GM23338 (cell line): ENCODE results near the gene GALNT13. TPM values are rescaled to one million over a fixed set of nuclear protein-coding genes. Genes with fewer than 3 reads are reported as not detected.

ENCODE experiments used
- ATAC-seq: fragments of 200-7000 bp; cut with Tn5 transposase; 3 replicates; pipeline ENCODE4 v1.9.1; 2020
- DNase-seq: peaks from one replicate; pipeline ENCODE4 v3.0.0-alpha.2; 2015; ENCODE audit warnings: low spot score
- H2AFZ ChIP-seq: fragments of 200-600 bp; sonication (generic); 2 replicates; pipeline ENCODE4 v1.8.0; 2016; ENCODE audit warnings: antibody characterized with exemption, mild to moderate bottlenecking, moderate library complexity
- H3F3A ChIP-seq: fragments of 200-600 bp; sonication (generic); replicated peaks from 2 replicates; pipeline ENCODE4 v1.8.0; 2017; ENCODE audit warnings: antibody characterized with exemption, mixed run types, low read depth
- H3K27ac ChIP-seq: fragments of 200-600 bp; sonication (generic); 2 replicates; pipeline ENCODE4 v1.6.1; 2016; ENCODE audit warnings: low read depth
- H3K27me3 ChIP-seq: fragments of 200-600 bp; sonication (generic); 2 replicates; pipeline ENCODE4 v1.8.0; 2016; ENCODE audit warnings: mild to moderate bottlenecking, mixed run types, moderate library complexity; ENCODE audit not compliant: insufficient read depth
- H3K36me3 ChIP-seq: fragments of 200-600 bp; sonication (generic); 2 replicates; pipeline ENCODE4 v1.8.0; 2016; ENCODE audit warnings: mild to moderate bottlenecking; ENCODE audit not compliant: insufficient read depth
- H3K4me1 ChIP-seq: fragments of 200-600 bp; sonication (generic); 2 replicates; pipeline ENCODE4 v1.8.0; 2016; ENCODE audit warnings: mild to moderate bottlenecking, moderate library complexity; ENCODE audit not compliant: insufficient read depth
- H3K4me2 ChIP-seq: fragments of 200-600 bp; sonication (generic); 2 replicates; pipeline ENCODE4 v1.7.1; 2017; ENCODE audit warnings: mixed run types
- H3K4me3 ChIP-seq: fragments of 200-600 bp; sonication (generic); 2 replicates; pipeline ENCODE4 v1.6.1; 2016; ENCODE audit warnings: mixed run types
- H3K79me2 ChIP-seq: fragments of 200-600 bp; sonication (generic); replicated peaks from 2 replicates; pipeline ENCODE4 v1.8.0; 2017; ENCODE audit warnings: mild to moderate bottlenecking; ENCODE audit not compliant: insufficient read depth
- H3K9me2 ChIP-seq: fragments of 200-600 bp; sonication (generic); 2 replicates; pipeline ENCODE4 v1.8.0; 2017; ENCODE audit not compliant: insufficient read depth
- H4K20me1 ChIP-seq: fragments of 200-600 bp; sonication (generic); replicated peaks from 2 replicates; pipeline ENCODE4 v1.8.0; 2017; ENCODE audit warnings: mild to moderate bottlenecking; ENCODE audit not compliant: insufficient read depth
- H3K27ac Mint-ChIP-seq: 2 replicates; pipeline ENCODE4 v1.8.0; 2020; ENCODE audit warnings: inconsistent platforms, mild to moderate bottlenecking, moderate library complexity, mixed read lengths
- H3K27me3 Mint-ChIP-seq: 3 replicates; pipeline ENCODE4 v1.8.0; 2022; ENCODE audit warnings: low read depth, mild to moderate bottlenecking, moderate library complexity, mixed read lengths, inconsistent platforms; ENCODE audit not compliant: insufficient read depth, poor library complexity
- H3K36me3 Mint-ChIP-seq: 3 replicates; pipeline ENCODE4 v1.8.0; 2021; ENCODE audit warnings: low read depth, mild to moderate bottlenecking, inconsistent platforms, moderate library complexity, mixed read lengths
- H3K4me1 Mint-ChIP-seq: 3 replicates; pipeline ENCODE4 v1.8.0; 2020; ENCODE audit warnings: mild to moderate bottlenecking, inconsistent platforms, mixed read lengths
- H3K4me3 Mint-ChIP-seq: 3 replicates; pipeline ENCODE4 v1.8.0; 2021; ENCODE audit warnings: moderate library complexity, mild to moderate bottlenecking, inconsistent platforms, mixed read lengths
- H3K9me3 Mint-ChIP-seq: 3 replicates; pipeline ENCODE4 v1.8.0; 2020; ENCODE audit warnings: moderate library complexity, mild to moderate bottlenecking, inconsistent platforms, mixed read lengths
- CREB1 ChIP-seq: fragments of 250-450 bp; sonication (Bioruptor Pico); IDR thresholded peaks from 2 replicates; pipeline ENCODE4 v1.5.0; 2020; ENCODE audit warnings: low read depth, mild to moderate bottlenecking, moderate library complexity
- CTCF ChIP-seq, 2 experiments: fragments of 200-600 bp in 1 of 2; sonication (generic) in 1 of 2; conservative IDR thresholded peaks; 2 replicates each; pipeline versions ENCODE4 v1.5.1 to v1.6.1; 2016 to 2017; ENCODE audit warnings: antibody characterized with exemption in 2 of 2, low read depth in 2 of 2, mild to moderate bottlenecking in 2 of 2, moderate library complexity in 1 of 2
- ETS1 ChIP-seq: IDR thresholded peaks from 2 replicates; pipeline ENCODE4 v1.6.1; 2016; ENCODE audit warnings: antibody characterized with exemption
- EZH2 ChIP-seq: fragments of 200-600 bp; sonication (generic); IDR thresholded peaks from one replicate; pipeline ENCODE4 v1.8.0; 2017; ENCODE audit warnings: antibody characterized with exemption, mild to moderate bottlenecking, low read depth; ENCODE audit not compliant: unreplicated experiment
- EZH2phosphoT487 ChIP-seq: fragments of 200-600 bp; sonication (generic); IDR thresholded peaks from one replicate; pipeline ENCODE4 v1.8.1; 2018; ENCODE audit warnings: antibody characterized with exemption; ENCODE audit not compliant: unreplicated experiment
- JUNB ChIP-seq: IDR thresholded peaks from one replicate; pipeline ENCODE4 v1.6.1; 2016; ENCODE audit warnings: antibody characterized with exemption; ENCODE audit not compliant: unreplicated experiment
- REST ChIP-seq: IDR thresholded peaks from one replicate; pipeline ENCODE4 v1.6.1; 2018; ENCODE audit warnings: antibody characterized with exemption; ENCODE audit not compliant: unreplicated experiment
- STAT1 ChIP-seq: IDR thresholded peaks from one replicate; pipeline ENCODE4 v1.6.1; 2016; ENCODE audit warnings: antibody characterized with exemption; ENCODE audit not compliant: unreplicated experiment
- ZNF462 ChIP-seq: fragments of 250-450 bp; sonication (Bioruptor Pico); IDR thresholded peaks from 2 replicates; pipeline ENCODE4 v1.5.0; 2020; ENCODE audit warnings: mild to moderate bottlenecking, moderate library complexity
- polyA plus RNA-seq: library from polyadenylated mRNA; unstranded; fragments of >200 nt; fragmentation: Nextera tagmentation; extraction: Ambion mirVana; gene quantifications from 2 replicates; pipeline ENCODE4 v1.2.1, GENCODE V29; 2016
- total RNA-seq: library from RNA; depleted of rRNA; stranded (reverse); fragments of >200 nt; shearing (Covaris generic); gene quantifications from 2 replicates; pipeline ENCODE4 v1.2.3, GENCODE V29; 2014

The GALNT13 gene
- total and polyA plus RNA-seq, 2 experiments from 2014 or later = 3.5 to 5.2 TPM

- TF ChIP-seq ZNF462 (CRISPR knock-in tag) (no peak), CREB1 (CRISPR knock-in tag) (no peak), REST (no peak)
Observed at GRCh38 chr2:154443919-154444318, 572.2 kb downstream of the GALNT13 start (continued).

GRCh38 chr2:154446324-154446723 is 574.6 kb downstream of the GALNT13 start:
- no peak for DNase-seq
- H3K27me3 ChIP-seq = no peaks in the 10 kb centered on the region
- no peak for ATAC-seq
- H4K20me1 ChIP-seq = no peaks in the 10 kb centered on the region
- H3F3A ChIP-seq = no peaks in the 10 kb centered on the region
- no peaks in the 10 kb centered on the region for H3K79me2 ChIP-seq
- H3K27me3 Mint-ChIP-seq = no peaks in the 10 kb centered on the region
- H3K36me3 Mint-ChIP-seq = no peaks in the 10 kb centered on the region
- H3K4me1 Mint-ChIP-seq = peaks cover under 1% of the 10 kb centered on the region; the same call in 1 of the 3 replicates
- no peaks in the 10 kb centered on the region for H3K36me3 ChIP-seq
- no peak overlapping the region for H3K4me3 Mint-ChIP-seq
- no peaks in the 10 kb centered on the region for H3K9me3 Mint-ChIP-seq
- H3K27ac Mint-ChIP-seq = no peak overlapping the region
- no peak overlapping the region for H3K4me2 ChIP-seq
- no peaks in the 10 kb centered on the region for H3K9me2 ChIP-seq
- H3K4me1 ChIP-seq = no peaks in the 10 kb centered on the region
- no peak overlapping the region for H2AFZ ChIP-seq
- no peak overlapping the region for H3K4me3 ChIP-seq
- H3K27ac ChIP-seq = no peak overlapping the region
- TF ChIP-seq EZH2 (no peak), JUNB (no peak), STAT1 (no peak), CTCF (conservative IDR thresholded peaks at IDR 0.05; ENCODE audit: low read depth in 2 of 2) (no peak), EZH2phosphoT487 (no peak), ETS1 (no peak)
